Brain microvascular endothelial cell (primary cell): ENCODE data around the gene SPPL2B.

Experiments used
- DNase-seq: peaks from one replicate; pipeline ENCODE4 v3.0.0-alpha.2; 2020
- H3K27ac ChIP-seq: fragments of 250-450 bp; sonication (Bioruptor Pico); 2 replicates; pipeline ENCODE4 v1.5.1; 2020; ENCODE audit warnings: mild to moderate bottlenecking, moderate library complexity
- H3K27me3 ChIP-seq: fragments of 250-450 bp; sonication (Bioruptor Pico); replicated peaks from 2 replicates; pipeline ENCODE4 v1.5.1; 2020; ENCODE audit warnings: mild to moderate bottlenecking
- H3K36me3 ChIP-seq: fragments of 250-450 bp; sonication (Bioruptor Pico); replicated peaks from 2 replicates; pipeline ENCODE4 v1.5.1; 2020; ENCODE audit warnings: mild to moderate bottlenecking
- H3K4me3 ChIP-seq: 2 replicates; pipeline ENCODE4 v1.5.1; 2011; ENCODE audit warnings: low read depth, mild to moderate bottlenecking, control low read depth, low read length, moderate library complexity
- in situ Hi-C: cut with HindIII; loops from 2 replicates; pipeline ENCODE4 v1.10.0; 2017; ENCODE audit warnings: low sequenced_read_pairs, low pct_ligation_motif_present
- TF ChIP-seq, protein P1 (sequence below): IDR thresholded peaks from 2 replicates; pipeline ENCODE4 v1.5.1; 2011; ENCODE audit warnings: low read depth, mild to moderate bottlenecking, moderate library complexity, low read length, control low read depth, inconsistent platforms; ENCODE audit errors: missing control alignments

SPPL2B gene

DNA sequence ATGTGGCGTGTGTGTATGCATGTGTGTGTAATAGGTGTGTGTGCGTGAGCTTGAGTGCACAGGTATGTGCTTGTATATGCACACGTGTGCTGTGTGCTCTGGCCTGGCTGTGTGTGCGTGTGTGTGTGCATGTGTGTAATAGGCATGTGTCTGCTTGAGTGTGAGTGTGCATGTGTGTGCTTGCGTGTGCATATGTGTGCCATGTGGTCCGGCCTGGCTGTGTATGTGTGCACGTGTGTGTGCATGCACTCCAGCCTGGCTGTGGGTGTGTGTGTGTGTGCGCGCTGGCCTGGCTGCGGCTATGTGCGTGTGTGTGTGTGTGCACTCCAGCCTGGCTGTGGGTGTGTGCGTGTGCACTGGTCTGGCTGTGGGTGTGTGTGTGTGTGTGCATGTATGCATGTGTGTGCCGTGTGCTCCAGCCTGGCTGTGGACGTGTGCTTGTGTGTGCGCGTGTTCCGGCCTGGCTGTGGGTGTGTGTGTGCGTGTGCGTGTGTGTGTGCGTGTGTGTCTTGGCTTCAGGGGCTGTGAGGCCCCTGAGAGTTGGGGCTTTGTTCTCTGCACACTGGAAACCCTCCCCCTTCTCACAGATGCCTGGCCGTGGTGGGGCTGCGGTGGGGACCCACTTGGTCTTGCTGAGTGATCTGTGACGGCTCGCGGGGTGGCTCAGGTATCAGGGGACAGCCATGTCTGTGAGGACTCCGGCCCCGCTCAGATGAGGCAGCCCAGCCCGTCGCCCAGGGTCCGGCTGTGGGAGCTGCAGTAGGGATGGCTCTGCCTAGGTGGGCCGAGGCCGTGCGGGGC is 8.2 kb downstream of the SPPL2B start:
- H3K36me3 ChIP-seq: peaks cover 12% of the 10 kb centered on the region
- in situ Hi-C loops: no loop called here
- DNase-seq: no peak
- H3K27ac ChIP-seq: no peak overlapping the region
- TF ChIP-seq, protein P1, sequence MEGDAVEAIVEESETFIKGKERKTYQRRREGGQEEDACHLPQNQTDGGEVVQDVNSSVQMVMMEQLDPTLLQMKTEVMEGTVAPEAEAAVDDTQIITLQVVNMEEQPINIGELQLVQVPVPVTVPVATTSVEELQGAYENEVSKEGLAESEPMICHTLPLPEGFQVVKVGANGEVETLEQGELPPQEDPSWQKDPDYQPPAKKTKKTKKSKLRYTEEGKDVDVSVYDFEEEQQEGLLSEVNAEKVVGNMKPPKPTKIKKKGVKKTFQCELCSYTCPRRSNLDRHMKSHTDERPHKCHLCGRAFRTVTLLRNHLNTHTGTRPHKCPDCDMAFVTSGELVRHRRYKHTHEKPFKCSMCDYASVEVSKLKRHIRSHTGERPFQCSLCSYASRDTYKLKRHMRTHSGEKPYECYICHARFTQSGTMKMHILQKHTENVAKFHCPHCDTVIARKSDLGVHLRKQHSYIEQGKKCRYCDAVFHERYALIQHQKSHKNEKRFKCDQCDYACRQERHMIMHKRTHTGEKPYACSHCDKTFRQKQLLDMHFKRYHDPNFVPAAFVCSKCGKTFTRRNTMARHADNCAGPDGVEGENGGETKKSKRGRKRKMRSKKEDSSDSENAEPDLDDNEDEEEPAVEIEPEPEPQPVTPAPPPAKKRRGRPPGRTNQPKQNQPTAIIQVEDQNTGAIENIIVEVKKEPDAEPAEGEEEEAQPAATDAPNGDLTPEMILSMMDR: no peak
- no peak overlapping the region for H3K4me3 ChIP-seq
- no peaks in the 10 kb centered on the region for H3K27me3 ChIP-seq

DNA sequence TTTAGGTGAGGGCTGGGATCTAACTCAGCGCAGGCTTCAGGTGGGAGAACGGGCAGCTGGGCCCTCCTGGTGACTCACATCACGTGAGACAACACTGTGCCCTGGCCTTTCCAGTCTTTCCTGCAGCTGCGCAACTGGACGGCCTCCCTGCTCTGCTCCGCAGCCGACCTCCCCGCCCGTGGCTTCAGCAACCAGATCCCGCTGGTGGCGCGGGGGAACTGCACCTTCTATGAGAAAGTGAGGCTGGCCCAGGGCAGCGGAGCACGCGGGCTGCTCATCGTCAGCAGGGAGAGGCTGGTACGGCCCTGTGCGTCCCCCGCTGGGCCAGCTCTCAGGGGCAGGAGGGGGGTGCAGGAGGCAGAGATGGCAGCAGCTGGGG is 8.8 kb downstream of the SPPL2B start:
- Histone ChIP-seq H3K36me3 (peaks cover 12% of the 10 kb centered on the region), H3K27ac (no peak overlapping the region), H3K27me3 (no peaks in the 10 kb centered on the region), H3K4me3 (no peak overlapping the region)
- DNase-seq: peak; percentile 24
- in situ Hi-C loops: no loop called here
- TF ChIP-seq, protein P1: peak; percentile 62

DNA sequence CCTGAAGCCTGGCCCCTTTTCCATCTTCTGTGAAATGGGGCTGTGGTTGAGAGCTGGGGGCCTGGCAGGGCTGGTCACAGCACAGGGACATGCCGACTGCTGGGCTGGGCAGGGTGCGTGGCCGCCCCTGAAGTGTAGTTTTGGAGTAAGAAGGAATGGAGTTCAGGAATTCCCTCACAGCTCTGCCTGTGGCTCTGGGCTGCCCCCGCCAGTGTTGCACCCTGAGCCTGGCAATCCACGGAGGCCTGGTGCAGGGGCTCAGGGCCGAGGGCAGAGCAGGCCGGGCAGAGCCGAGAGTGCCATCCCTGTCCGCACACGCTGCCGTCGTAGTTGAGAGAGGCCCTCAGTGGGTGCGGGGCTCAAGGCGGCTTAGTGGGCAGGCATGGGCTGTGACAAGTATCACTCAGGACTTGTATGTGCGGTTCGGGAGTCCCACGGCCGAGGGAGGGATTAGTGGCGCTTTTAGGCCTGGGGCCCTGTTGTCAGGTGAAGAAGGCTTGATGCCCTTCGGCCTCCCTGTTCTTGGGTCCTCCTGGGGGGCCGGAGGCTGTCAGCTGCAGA is 9.7 kb downstream of the SPPL2B start:
- in situ Hi-C loops: no loop called here
- peaks cover 12% of the 10 kb centered on the region for H3K36me3 ChIP-seq
- DNase-seq: no peak
- no peaks in the 10 kb centered on the region for H3K27me3 ChIP-seq
- TF ChIP-seq, protein P1: no peak
- no peak overlapping the region for H3K27ac ChIP-seq
- H3K4me3 ChIP-seq: no peak overlapping the region

- peaks cover 12% of the 10 kb centered on the region for H3K36me3 ChIP-seq
- no peaks in the 10 kb centered on the region for H3K27me3 ChIP-seq
- no peak for DNase-seq
- no peak overlapping the region for H3K27ac ChIP-seq
- in situ Hi-C loops: no loop called here
- TF ChIP-seq, protein P1: no peak
- no peak overlapping the region for H3K4me3 ChIP-seq
Observed at GRCh38 chr19:2338751-2339643, 10.5 kb downstream of the SPPL2B start.

DNA sequence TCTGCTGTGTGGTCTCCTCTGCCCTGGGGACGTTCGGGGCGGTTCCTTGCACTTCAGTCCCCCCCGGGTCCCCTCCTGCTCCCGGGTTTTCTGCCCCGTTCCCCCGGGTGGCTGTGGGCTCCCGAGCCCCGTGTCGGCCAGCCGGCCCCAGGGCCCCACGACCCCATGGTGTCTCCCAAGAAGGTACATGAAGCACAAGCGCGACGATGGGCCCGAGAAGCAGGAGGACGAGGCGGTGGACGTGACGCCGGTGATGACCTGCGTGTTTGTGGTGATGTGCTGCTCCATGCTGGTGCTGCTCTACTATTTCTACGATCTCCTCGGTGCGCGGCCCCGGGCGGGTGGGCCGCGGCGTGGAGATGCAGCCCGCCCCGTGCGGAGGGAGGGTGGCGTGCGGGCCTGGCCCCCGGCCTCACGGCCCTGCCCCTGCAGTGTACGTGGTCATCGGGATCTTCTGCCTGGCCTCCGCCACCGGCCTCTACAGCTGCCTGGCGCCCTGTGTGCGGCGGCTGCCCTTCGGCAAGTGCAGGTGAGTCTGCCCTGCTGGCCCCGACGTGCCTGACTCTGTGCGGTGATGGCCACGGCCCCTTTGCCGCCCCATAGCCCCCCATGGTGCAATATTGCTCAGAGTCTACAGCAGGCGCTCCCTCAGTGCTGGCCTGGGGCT is 11.3 kb downstream of the SPPL2B start:
- H3K36me3 ChIP-seq: peaks cover 12% of the 10 kb centered on the region
- DNase-seq: no peak
- in situ Hi-C loops: no loop called here

More for the DNA sequence above, 11.3 kb downstream of the SPPL2B start:
- no peak overlapping the region for H3K27ac ChIP-seq
- TF ChIP-seq, protein P1: no peak
- no peaks in the 10 kb centered on the region for H3K27me3 ChIP-seq
- no peak overlapping the region for H3K4me3 ChIP-seq
